Liver (tissue), 3 donors: ENCODE results near the gene CSRP1.

Experiments used
- CTCF ChIP-seq: fragments of 150-350 bp; IDR thresholded peaks from 2 replicates; pipeline ENCODE4 v1.5.1; 2017; ENCODE audit warnings: improper control_type of control experiment, low read depth, low read length; ENCODE audit not compliant: missing input control
- HNF4G ChIP-seq: IDR thresholded peaks from 2 replicates; pipeline ENCODE4 v1.6.1; 2016; ENCODE audit warnings: antibody characterized with exemption
- JUND ChIP-seq, 2 donors: IDR thresholded peaks; 2 replicates each; pipeline ENCODE4 v1.6.1; 2016; ENCODE audit warnings: antibody characterized with exemption in 2 of 2
- MAX ChIP-seq: IDR thresholded peaks from 2 replicates; pipeline ENCODE4 v1.6.1; 2016; ENCODE audit warnings: antibody characterized with exemption
- REST ChIP-seq: IDR thresholded peaks from 2 replicates; pipeline ENCODE4 v1.6.1; 2016; ENCODE audit warnings: antibody characterized with exemption, mild to moderate bottlenecking
- YY1 ChIP-seq: IDR thresholded peaks from 2 replicates; pipeline ENCODE4 v1.6.1; 2016; ENCODE audit warnings: antibody characterized with exemption, mild to moderate bottlenecking
- ZBTB33 ChIP-seq: IDR thresholded peaks from 2 replicates; pipeline ENCODE4 v1.6.1; 2016; ENCODE audit warnings: antibody characterized with exemption
- donor health status: healthy.
- donor health status: healthy.

GRCh38 chr1:201469645-201470074, 37.3 kb downstream of the CSRP1 start:
- no peak for TF ChIP-seq JUND (IDR thresholded peaks at IDR 0.05)
- no peak for TF ChIP-seq HNF4G
- TF ChIP-seq MAX, result no peak
- TF ChIP-seq CTCF, result no peak
- no peak for TF ChIP-seq ZBTB33
- no peak for TF ChIP-seq REST
- no peak for TF ChIP-seq YY1
